Brain microvascular endothelial cell (primary cell): Measurements from ENCODE around the gene EDIL3.
"Not testable (repeated sequence)": the region's sequence is repeated elsewhere in the genome, so short reads cannot be mapped to it uniquely, and the experiment has no call there.

Experiments used
- DNase-seq: peaks from one replicate; pipeline ENCODE4 v3.0.0-alpha.2; 2020
- H3K27ac ChIP-seq: fragments of 250-450 bp; sonication (Bioruptor Pico); 2 replicates; pipeline ENCODE4 v1.5.1; 2020; ENCODE audit warnings: mild to moderate bottlenecking, moderate library complexity
- H3K27me3 ChIP-seq: fragments of 250-450 bp; sonication (Bioruptor Pico); replicated peaks from 2 replicates; pipeline ENCODE4 v1.5.1; 2020; ENCODE audit warnings: mild to moderate bottlenecking
- H3K36me3 ChIP-seq: fragments of 250-450 bp; sonication (Bioruptor Pico); replicated peaks from 2 replicates; pipeline ENCODE4 v1.5.1; 2020; ENCODE audit warnings: mild to moderate bottlenecking
- H3K4me3 ChIP-seq: 2 replicates; pipeline ENCODE4 v1.5.1; 2011; ENCODE audit warnings: low read depth, mild to moderate bottlenecking, control low read depth, low read length, moderate library complexity
- CTCF ChIP-seq: IDR thresholded peaks from 2 replicates; pipeline ENCODE4 v1.5.1; 2011; ENCODE audit warnings: low read depth, mild to moderate bottlenecking, moderate library complexity, low read length, control low read depth, inconsistent platforms; ENCODE audit errors: missing control alignments
- in situ Hi-C: cut with HindIII; loops from 2 replicates; pipeline ENCODE4 v1.10.0; 2017; ENCODE audit warnings: low sequenced_read_pairs, low pct_ligation_motif_present

EDIL3 gene

GRCh38 chr5:84032324-84032723, 352.4 kb downstream of the EDIL3 start:
- H3K36me3 ChIP-seq: no peaks in the 10 kb centered on the region
- H3K4me3 ChIP-seq: no peak overlapping the region
- TF ChIP-seq CTCF: no peak
- H3K27ac ChIP-seq: peak overlapping the region; percentile 11
- DNase-seq: no peak
- in situ Hi-C loops: no loop called here
- H3K27me3 ChIP-seq: no peaks in the 10 kb centered on the region

- Histone ChIP-seq H3K27ac (peak overlapping the region; percentile 76), H3K36me3 (no peaks in the 10 kb centered on the region), H3K4me3 (no peak overlapping the region), H3K27me3 (no peaks in the 10 kb centered on the region)
- peak; percentile 53 for DNase-seq
- in situ Hi-C loops: no loop called here
- no peak for TF ChIP-seq CTCF
Measured at GRCh38 chr5:84028093-84028492, 356.6 kb downstream of the EDIL3 start.

- H3K27ac ChIP-seq, DNase-seq, in situ Hi-C loops: not testable (repeated sequence)
Measured at GRCh38 chr5:84018521-84018920, 366.2 kb downstream of the EDIL3 start.

GRCh38 chr5:84017523-84018172, 367.0 kb downstream of the EDIL3 start:
- no peak for TF ChIP-seq CTCF
- Histone ChIP-seq H3K36me3 (no peaks in the 10 kb centered on the region), H3K4me3 (no peak overlapping the region), H3K27ac (no peak overlapping the region), H3K27me3 (no peaks in the 10 kb centered on the region)
- DNase-seq: peak; percentile 31
- in situ Hi-C loops: no loop called here

More at GRCh38 chr5:84018521-84018920, 366.2 kb downstream of the EDIL3 start:
- not testable (repeated sequence) for H3K4me3 ChIP-seq, H3K36me3 ChIP-seq, H3K27me3 ChIP-seq

GRCh38 chr5:84016085-84016484, 368.6 kb downstream of the EDIL3 start:
- DNase-seq: no peak
- Histone ChIP-seq H3K27me3 (no peaks in the 10 kb centered on the region), H3K36me3 (no peaks in the 10 kb centered on the region), H3K4me3 (no peak overlapping the region), H3K27ac (no peak overlapping the region)
- in situ Hi-C loops: no loop called here
- TF ChIP-seq CTCF: no peak

- in situ Hi-C loops: no loop called here
- no peak for DNase-seq
- Histone ChIP-seq H3K27ac (no peak overlapping the region), H3K27me3 (no peaks in the 10 kb centered on the region), H3K4me3 (no peak overlapping the region), H3K36me3 (no peaks in the 10 kb centered on the region)
- TF ChIP-seq CTCF: no peak
Measured at GRCh38 chr5:84014966-84015365, 369.7 kb downstream of the EDIL3 start.
